H9 (cell line): Measurements from ENCODE around the gene ROBO2. TPM values are rescaled to one million over a fixed set of nuclear protein-coding genes. Genes with fewer than 3 reads are reported as not detected.

Source experiments
- DNase-seq: peaks from one replicate; pipeline ENCODE4 v3.0.0-alpha.2; 2017
- H2AFZ ChIP-seq: one replicate; pipeline ENCODE4 v1.6.1; 2013; ENCODE audit warnings: mild to moderate bottlenecking, low read length, control low read depth, moderate library complexity
- H2AK5ac ChIP-seq: 2 replicates; pipeline ENCODE4 v1.6.1; 2013; ENCODE audit warnings: low read length, control low read depth, mixed read lengths; ENCODE audit not compliant: insufficient read length
- H2BK120ac ChIP-seq: one replicate; pipeline ENCODE4 v1.6.1; 2013; ENCODE audit warnings: low read depth, mild to moderate bottlenecking, low read length, control low read depth, inconsistent platforms; ENCODE audit not compliant: poor library complexity, severe bottlenecking
- H2BK12ac ChIP-seq: 2 replicates; pipeline ENCODE4 v1.6.1; 2013; ENCODE audit warnings: low read length, control low read depth, mixed read lengths, low read depth; ENCODE audit not compliant: insufficient read length
- H2BK15ac ChIP-seq: 2 replicates; pipeline ENCODE4 v1.6.1; 2013; ENCODE audit warnings: low read depth, low read length, control low read depth
- H2BK20ac ChIP-seq: one replicate; pipeline ENCODE4 v1.6.1; 2013; ENCODE audit warnings: low read depth, mild to moderate bottlenecking, low read length, control low read depth, inconsistent platforms; ENCODE audit not compliant: poor library complexity, severe bottlenecking
- H2BK5ac ChIP-seq: 2 replicates; pipeline ENCODE4 v1.6.1; 2013; ENCODE audit warnings: low read length, control low read depth, mixed read lengths; ENCODE audit not compliant: insufficient read length
- H3K14ac ChIP-seq: 2 replicates; pipeline ENCODE4 v1.6.1; 2013; ENCODE audit warnings: low read length, control low read depth; ENCODE audit not compliant: insufficient read depth
- H3K18ac ChIP-seq: 2 replicates; pipeline ENCODE4 v1.6.1; 2013; ENCODE audit warnings: low read depth, mild to moderate bottlenecking, mixed read lengths, low read length, control low read depth; ENCODE audit not compliant: insufficient read length
- H3K23ac ChIP-seq: 2 replicates; pipeline ENCODE4 v1.6.1; 2013; ENCODE audit warnings: low read length, control low read depth, mixed read lengths, low read depth; ENCODE audit not compliant: insufficient read length
- H3K23me2 ChIP-seq: 2 replicates; pipeline ENCODE4 v1.6.1; 2013; ENCODE audit warnings: low read depth, mild to moderate bottlenecking, mixed read lengths, low read length, control low read depth; ENCODE audit not compliant: insufficient read length, poor library complexity, severe bottlenecking
- H3K27ac ChIP-seq: 2 replicates; pipeline ENCODE4 v1.5.1; 2013; ENCODE audit warnings: low read length, control low read depth, mixed read lengths, low read depth; ENCODE audit not compliant: insufficient read length
- H3K27me3 ChIP-seq: 2 replicates; pipeline ENCODE4 v1.6.1; 2013; ENCODE audit warnings: low read length, control low read depth, inconsistent platforms; ENCODE audit not compliant: insufficient read depth
- H3K4ac ChIP-seq: 2 replicates; pipeline ENCODE4 v1.6.1; 2013; ENCODE audit warnings: low read depth, mild to moderate bottlenecking, control low read depth, inconsistent platforms, low read length, moderate library complexity
- H3K4me1 ChIP-seq: 2 replicates; pipeline ENCODE4 v1.6.1; 2013; ENCODE audit warnings: low read length, control low read depth, inconsistent platforms; ENCODE audit not compliant: insufficient read depth
- H3K4me2 ChIP-seq: 2 replicates; pipeline ENCODE4 v1.6.1; 2013; ENCODE audit warnings: low read length, control low read depth, mixed read lengths; ENCODE audit not compliant: insufficient read length, insufficient read depth
- H3K56ac ChIP-seq: 2 replicates; pipeline ENCODE4 v1.6.1; 2013; ENCODE audit warnings: low read depth, mild to moderate bottlenecking, mixed read lengths, low read length, control low read depth; ENCODE audit not compliant: insufficient read length
- H3K79me1 ChIP-seq: 2 replicates; pipeline ENCODE4 v1.6.1; 2013; ENCODE audit warnings: low read depth, mild to moderate bottlenecking, moderate library complexity, low read length, control low read depth, inconsistent platforms; ENCODE audit not compliant: insufficient read depth, poor library complexity, severe bottlenecking
- H3K79me2 ChIP-seq: 2 replicates; pipeline ENCODE4 v1.6.1; 2013; ENCODE audit warnings: low read length, control low read depth, inconsistent platforms; ENCODE audit not compliant: insufficient read depth
- H3K9ac ChIP-seq: 2 replicates; pipeline ENCODE4 v1.6.1; 2013; ENCODE audit warnings: low read length, control low read depth, mixed read lengths; ENCODE audit not compliant: insufficient read length; ENCODE audit errors: extremely low read depth
- H3K9me3 ChIP-seq: one replicate; pipeline ENCODE4 v1.6.1; 2013; ENCODE audit warnings: low read depth, low read length, inconsistent platforms; ENCODE audit not compliant: control insufficient read depth
- H3T11ph ChIP-seq: one replicate; pipeline ENCODE4 v1.6.1; 2013; ENCODE audit warnings: mild to moderate bottlenecking, low read length, control low read depth, inconsistent platforms
- H4K20me1 ChIP-seq: one replicate; pipeline ENCODE4 v1.6.1; 2013; ENCODE audit not compliant: control insufficient read depth, insufficient read length, insufficient read depth
- H4K5ac ChIP-seq: 2 replicates; pipeline ENCODE4 v1.6.1; 2013; ENCODE audit warnings: low read depth, mild to moderate bottlenecking, mixed read lengths, low read length, control low read depth; ENCODE audit not compliant: insufficient read length
- H4K8ac ChIP-seq: replicated peaks from 2 replicates; pipeline ENCODE4 v1.6.1; 2013; ENCODE audit warnings: low read length, control low read depth, mixed read lengths, low read depth; ENCODE audit not compliant: insufficient read length
- H4K91ac ChIP-seq: 2 replicates; pipeline ENCODE4 v1.6.1; 2013; ENCODE audit warnings: low read depth, mild to moderate bottlenecking, moderate library complexity, mixed read lengths, low read length, control low read depth; ENCODE audit not compliant: insufficient read length
- H3K27ac Mint-ChIP-seq, 3 experiments: 2 replicates in 2 of 3; 3 replicates in 1 of 3; pipeline ENCODE4 v1.8.0; 2020 to 2021; ENCODE audit warnings: mixed read lengths in 3 of 3, mild to moderate bottlenecking in 1 of 3, moderate library complexity in 1 of 3
- H3K27me3 Mint-ChIP-seq: 2 replicates; pipeline ENCODE4 v1.8.0; 2021; ENCODE audit warnings: low read depth, mild to moderate bottlenecking, moderate library complexity, mixed read lengths
- H3K36me3 Mint-ChIP-seq, 3 experiments: 2 replicates in 2 of 3; 3 replicates in 1 of 3; pipeline ENCODE4 v1.8.0; 2020 to 2021; ENCODE audit warnings: low read depth in 3 of 3, mixed read lengths in 3 of 3; ENCODE audit not compliant: insufficient read depth in 1 of 3
- H3K4me1 Mint-ChIP-seq, 2 experiments: 2 replicates each; pipeline ENCODE4 v1.8.0; 2020; ENCODE audit warnings: mixed read lengths in 2 of 2
- H3K4me3 Mint-ChIP-seq, 2 experiments: 2 replicates in 1 of 2; 3 replicates in 1 of 2; pipeline ENCODE4 v1.8.0; 2020 to 2021; ENCODE audit warnings: mild to moderate bottlenecking in 2 of 2, mixed read lengths in 2 of 2, moderate library complexity in 1 of 2
- H3K9me3 Mint-ChIP-seq, 2 experiments: 2 replicates in 1 of 2; 3 replicates in 1 of 2; pipeline ENCODE4 v1.8.0; 2020; ENCODE audit warnings: mild to moderate bottlenecking in 2 of 2, mixed read lengths in 2 of 2, moderate library complexity in 1 of 2
- WGBS: extraction: QIAGEN DNeasy Blood & Tissue Kit; methylation state at CpG from one replicate; pipeline ENCODE4 v1.1.7; 2013; ENCODE audit warnings: missing lambda C conversion rate, low lambda C conversion rate, mixed read lengths; ENCODE audit not compliant: insufficient read length; ENCODE audit errors: extremely low coverage; 5-methylcytosine and 5-hydroxymethylcytosine counted together
- total RNA-seq: library from RNA; stranded (reverse); gene quantifications from 2 replicates; pipeline ENCODE4 v1.2.1, GENCODE V29; 2021
- TF ChIP-seq, protein P1 (sequence below): fragments of 200-600 bp; sonication (generic); conservative IDR thresholded peaks from 3 replicates; pipeline ENCODE4 v1.8.0; 2021; ENCODE audit warnings: antibody characterized with exemption, mild to moderate bottlenecking

ROBO2 gene
- total RNA-seq, 1 experiment from 2014 or later = 2.3 TPM

DNA sequence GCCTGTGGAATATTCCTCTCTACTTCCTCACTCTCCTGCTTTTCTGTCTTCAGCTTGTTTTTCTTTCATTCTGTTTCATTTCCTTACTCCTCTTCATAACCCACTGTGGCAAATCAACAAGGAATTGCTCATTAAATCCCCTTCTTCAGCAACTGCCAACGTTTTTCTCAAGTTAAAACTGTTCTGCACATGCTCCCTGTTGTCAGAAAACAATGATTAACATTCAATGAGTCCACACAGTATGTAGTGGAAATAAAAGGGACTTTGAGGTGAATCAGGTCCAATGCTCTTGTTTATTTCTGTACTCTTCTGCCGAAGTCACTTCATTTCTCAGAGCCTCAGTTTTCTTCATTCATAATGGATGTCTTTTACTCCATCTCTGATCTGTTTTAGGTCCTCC lies 11.9 kb upstream of the ROBO2 start:
- H3K9ac ChIP-seq = no peak overlapping the region
- TF ChIP-seq, protein P1, sequence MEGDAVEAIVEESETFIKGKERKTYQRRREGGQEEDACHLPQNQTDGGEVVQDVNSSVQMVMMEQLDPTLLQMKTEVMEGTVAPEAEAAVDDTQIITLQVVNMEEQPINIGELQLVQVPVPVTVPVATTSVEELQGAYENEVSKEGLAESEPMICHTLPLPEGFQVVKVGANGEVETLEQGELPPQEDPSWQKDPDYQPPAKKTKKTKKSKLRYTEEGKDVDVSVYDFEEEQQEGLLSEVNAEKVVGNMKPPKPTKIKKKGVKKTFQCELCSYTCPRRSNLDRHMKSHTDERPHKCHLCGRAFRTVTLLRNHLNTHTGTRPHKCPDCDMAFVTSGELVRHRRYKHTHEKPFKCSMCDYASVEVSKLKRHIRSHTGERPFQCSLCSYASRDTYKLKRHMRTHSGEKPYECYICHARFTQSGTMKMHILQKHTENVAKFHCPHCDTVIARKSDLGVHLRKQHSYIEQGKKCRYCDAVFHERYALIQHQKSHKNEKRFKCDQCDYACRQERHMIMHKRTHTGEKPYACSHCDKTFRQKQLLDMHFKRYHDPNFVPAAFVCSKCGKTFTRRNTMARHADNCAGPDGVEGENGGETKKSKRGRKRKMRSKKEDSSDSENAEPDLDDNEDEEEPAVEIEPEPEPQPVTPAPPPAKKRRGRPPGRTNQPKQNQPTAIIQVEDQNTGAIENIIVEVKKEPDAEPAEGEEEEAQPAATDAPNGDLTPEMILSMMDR = no peak
- no peak overlapping the region for H3K4ac ChIP-seq
- no peaks in the 10 kb centered on the region for H4K20me1 ChIP-seq
- no peak overlapping the region for H3K23ac ChIP-seq
- no peaks in the 10 kb centered on the region for H3K79me2 ChIP-seq
- H3K56ac ChIP-seq = no peak overlapping the region
- H3T11ph ChIP-seq = no peak overlapping the region
- no peak overlapping the region for H2BK12ac ChIP-seq
- no peak overlapping the region for H2AFZ ChIP-seq
- no peak overlapping the region for H3K4me2 ChIP-seq
- no peak overlapping the region for H4K91ac ChIP-seq
- no peak overlapping the region for H2BK5ac ChIP-seq
- H3K4me3 Mint-ChIP-seq = no peak overlapping the region
- H3K4me1 ChIP-seq = peaks cover 3% of the 10 kb centered on the region; the same call in 1 of the 2 replicates
- no peaks in the 10 kb centered on the region for H3K9me3 ChIP-seq
- no peak overlapping the region for H2BK15ac ChIP-seq
- no peak overlapping the region for H4K8ac ChIP-seq
- no peak overlapping the region for H3K18ac ChIP-seq
- H3K27me3 ChIP-seq = no peaks in the 10 kb centered on the region
- no peaks in the 10 kb centered on the region for H3K79me1 ChIP-seq
- H3K14ac ChIP-seq = no peak overlapping the region
- no peak overlapping the region for H3K27ac Mint-ChIP-seq
- no peak overlapping the region for H4K5ac ChIP-seq
- peaks cover 19% of the 10 kb centered on the region in 2 experiments for H3K4me1 Mint-ChIP-seq
- no peak overlapping the region for H2AK5ac ChIP-seq
- WGBS = no CpG with 5 or more reads among the region's 2 CpGs
- no peak overlapping the region for H2BK120ac ChIP-seq
- H3K23me2 ChIP-seq = no peaks in the 10 kb centered on the region
- H3K27me3 Mint-ChIP-seq = no peaks in the 10 kb centered on the region
- DNase-seq = no peak
- H2BK20ac ChIP-seq = no peak overlapping the region
- no peak overlapping the region for H3K27ac ChIP-seq
- no peaks in the 10 kb centered on the region for H3K9me3 Mint-ChIP-seq
- H3K36me3 Mint-ChIP-seq = peaks cover 0 to 3% (median 2%) of the 10 kb centered on the region in 3 experiments; a peak in 5 of 7 replicates
